H1 (cell line): ENCODE results near the gene TSEN34. TPM values are rescaled to one million over a fixed set of nuclear protein-coding genes. Genes with fewer than 3 reads are reported as not detected.

ENCODE experiments used
- ATF2 ChIP-seq: IDR thresholded peaks from 2 replicates; pipeline ENCODE4 v1.6.1; 2012; ENCODE audit warnings: low read length, inconsistent platforms
- GABPA ChIP-seq: IDR thresholded peaks from 2 replicates; pipeline ENCODE4 v1.6.1; 2011; ENCODE audit warnings: mild to moderate bottlenecking, low read length, moderate library complexity, borderline replicate concordance; ENCODE audit not compliant: insufficient read depth
- NANOG ChIP-seq: IDR thresholded peaks from 2 replicates; pipeline ENCODE4 v1.6.1; 2011; ENCODE audit warnings: low read length, low read depth, mild to moderate bottlenecking, inconsistent platforms; ENCODE audit not compliant: insufficient read depth, poor library complexity, severe bottlenecking
- polyA plus RNA-seq, 7 experiments: library from polyadenylated mRNA; depleted of rRNA in 3 of 7; stranded (reverse) in 5 of 7; unstranded in 2 of 7; fragments of >200 nt in 5 of 7; fragments of 200-250 nt in 2 of 7; gene quantifications; 1 replicate in 5 of 7; 2 replicates in 1 of 7; 4 replicates in 1 of 7; pipeline versions ENCODE4 v1.2.1 to v1.2.3, GENCODE V29; 2011 to 2013; ENCODE audit warnings: missing spikeins in 2 of 7, mixed read lengths in 2 of 7
- total RNA-seq: library from RNA; stranded (reverse); fragmentation: NEBNext Ultra II Directional; extraction: Animal tissue kit (Norgen Biotek cat#: 25700); gene quantifications from 2 replicates; pipeline ENCODE4 v1.2.1, GENCODE V29; 2021

Gene TSEN34
- total and polyA plus RNA-seq, 2 of the 8 experiments (the other 6 are each of a cell fraction or from before 2014, with no cell fraction given) = 22.5 to 52.3 TPM

- TF ChIP-seq ATF2 (no peak), NANOG (no peak), GABPA (no peak)
- TF ChIP-seq, all 59 proteins: peak for 0
These were observed 43.4 kb upstream of the TSEN34 start (continued) for GRCh38 chr19:54147676-54148075.
